Activated naive CD4-positive, alpha-beta T cell treated with anti-CD3 and anti-CD28 coated beads for 36 hours (primary cell): ENCODE results near the gene KAT7. TPM values are rescaled to one million over a fixed set of nuclear protein-coding genes. Genes with fewer than 3 reads are reported as not detected.

ENCODE experiments used
- CTCF ChIA-PET: fragments of 350-600 bp; sonication (Branson Sonifier 250); formaldehyde crosslinking; loops from one replicate; lab custom pipeline; 2021; ENCODE audit warnings: antibody characterized with exemption; lab: Charles Lee
- DNase-seq: peaks from one replicate; pipeline ENCODE4 v3.0.0-alpha.2; 2020
- H3K27ac Mint-ChIP-seq: one replicate; pipeline ENCODE4 v1.8.0; 2021; ENCODE audit warnings: mild to moderate bottlenecking, mixed read lengths
- H3K27me3 Mint-ChIP-seq: one replicate; pipeline ENCODE4 v1.8.0; 2021; ENCODE audit warnings: low read depth, mixed read lengths
- H3K36me3 Mint-ChIP-seq: one replicate; pipeline ENCODE4 v1.8.0; 2021; ENCODE audit warnings: low read depth, mixed read lengths
- H3K4me1 Mint-ChIP-seq: one replicate; pipeline ENCODE4 v1.8.0; 2021; ENCODE audit warnings: low read depth, mixed read lengths
- H3K4me3 Mint-ChIP-seq: one replicate; pipeline ENCODE4 v1.8.0; 2021; ENCODE audit warnings: mild to moderate bottlenecking, moderate library complexity, mixed read lengths
- H3K9me3 Mint-ChIP-seq: one replicate; pipeline ENCODE4 v1.8.0; 2021; ENCODE audit warnings: mixed read lengths
- intact Hi-C: fragments of 100-400 bp; cut with micrococcal nuclease; formaldehyde crosslinking; loops from one replicate; pipeline ENCODE4 v1.15.1; 2023
- total RNA-seq, 2 experiments: library from RNA; stranded (reverse); gene quantifications; one replicate each; pipeline ENCODE4 v1.2.3, GENCODE V29; 2021

The KAT7 gene
- total RNA-seq, 2 experiments from 2014 or later, result 83.9 to 85.8 TPM

GRCh38 chr17:49762151-49762941 is 26.1 kb upstream of the KAT7 start:
- intact Hi-C loops, result loop anchor here (5.0 kb wide), 1 partner anchor 115 kb away; no protein-coding TSS in a partner anchor
- H3K27ac Mint-ChIP-seq, result peak overlapping the region; percentile 83
- CTCF ChIA-PET, result interaction anchor here (1.0 to 5.0 kb wide), 6 partner anchors 10 to 187 kb away, joined by 3 to 32 read pairs (median 4); partner anchors contain the start of genes NXPH3 and SLC35B1
- no peak for DNase-seq
- peak overlapping the region; percentile 88 for H3K4me3 Mint-ChIP-seq
- no peaks in the 10 kb centered on the region for H3K27me3 Mint-ChIP-seq
- H3K36me3 Mint-ChIP-seq, result no peaks in the 10 kb centered on the region
- H3K9me3 Mint-ChIP-seq, result no peaks in the 10 kb centered on the region
- peaks cover 59% of the 10 kb centered on the region for H3K4me1 Mint-ChIP-seq

- Mint-ChIP-seq H3K4me3 (peak within 1 kb of the TSS; percentile 88), H3K4me1 (peaks cover 47% of the 10 kb centered on the region), H3K9me3 (no peaks in the 10 kb centered on the region), H3K27ac (peak within 1 kb of the TSS; percentile 83), H3K27me3 (no peaks in the 10 kb centered on the region), H3K36me3 (no peaks in the 10 kb centered on the region)
- CTCF ChIA-PET, result interaction anchor here (1.2 to 5.0 kb wide), 9 partner anchors 12 to 198 kb away, joined by 4 to 32 read pairs (median 5); partner anchors contain the start of genes NXPH3 and SLC35B1
- DNase-seq, result peak; percentile 99
- intact Hi-C loops, result loop anchor here (1.0 to 5.0 kb wide), 8 partner anchors 16 to 402 kb away; partner anchors contain the start of genes KAT7 and ZNF652
Measured at GRCh38 chr17:49763735-49764558, 24.5 kb upstream of the KAT7 start, which contains the start of gene FAM117A. Gene FAM117A (minus strand): TSS chr17:49764131. CDS start chr17:49764087, 44 bp downstream.

GRCh38 chr17:49764559-49765180 is 23.8 kb upstream of the KAT7 start:
- Mint-ChIP-seq H3K4me3 (peak overlapping the region; percentile 71), H3K27me3 (no peaks in the 10 kb centered on the region), H3K36me3 (no peaks in the 10 kb centered on the region), H3K27ac (no peak overlapping the region), H3K4me1 (peaks cover 39% of the 10 kb centered on the region), H3K9me3 (no peaks in the 10 kb centered on the region)
- DNase-seq, result no peak
- CTCF ChIA-PET, result interaction anchor here (1.2 to 5.0 kb wide), 5 partner anchors 12 to 199 kb away, joined by 4 to 32 read pairs (median 5); partner anchors contain the start of gene SLC35B1
- intact Hi-C loops, result loop anchor here (1.0 to 5.0 kb wide), 8 partner anchors 16 to 402 kb away; partner anchors contain the start of genes KAT7 and ZNF652

GRCh38 chr17:49766918-49767530 is 21.5 kb upstream of the KAT7 start:
- no peak overlapping the region for H3K27ac Mint-ChIP-seq
- H3K27me3 Mint-ChIP-seq, result no peaks in the 10 kb centered on the region
- H3K36me3 Mint-ChIP-seq, result no peaks in the 10 kb centered on the region
- no peaks in the 10 kb centered on the region for H3K9me3 Mint-ChIP-seq
- peaks cover 17% of the 10 kb centered on the region for H3K4me1 Mint-ChIP-seq
- no peak for DNase-seq
- CTCF ChIA-PET, result interaction anchor here (1.3 kb wide), 1 partner anchor 71 kb away, joined by 4 read pairs; no protein-coding TSS in a partner anchor
- intact Hi-C loops, result no loop called here
- no peak overlapping the region for H3K4me3 Mint-ChIP-seq

GRCh38 chr17:49775546-49776260 is 12.8 kb upstream of the KAT7 start:
- DNase-seq, result no peak
- Mint-ChIP-seq H3K27ac (no peak overlapping the region), H3K4me3 (no peak overlapping the region), H3K4me1 (no peaks in the 10 kb centered on the region), H3K9me3 (no peaks in the 10 kb centered on the region), H3K36me3 (no peaks in the 10 kb centered on the region), H3K27me3 (no peaks in the 10 kb centered on the region)
- CTCF ChIA-PET, result interaction anchor here (0.9 to 3.4 kb wide), 5 partner anchors 11 to 221 kb away, joined by 3 to 15 read pairs (median 4); partner anchors contain the start of genes FAM117A and SLC35B1
- intact Hi-C loops, result no loop called here

- Mint-ChIP-seq H3K27me3 (no peaks in the 10 kb centered on the region), H3K9me3 (no peaks in the 10 kb centered on the region), H3K36me3 (no peaks in the 10 kb centered on the region), H3K27ac (no peak overlapping the region), H3K4me1 (no peaks in the 10 kb centered on the region), H3K4me3 (no peak overlapping the region)
- intact Hi-C loops, result no loop called here
- CTCF ChIA-PET, result interaction anchor here (0.9 to 3.4 kb wide), 7 partner anchors 11 to 220 kb away, joined by 3 to 15 read pairs (median 3); partner anchors contain the start of genes FAM117A and SLC35B1
- DNase-seq, result no peak
Measured at GRCh38 chr17:49776551-49777300, 11.8 kb upstream of the KAT7 start.

GRCh38 chr17:49777563-49777962 is 10.9 kb upstream of the KAT7 start:
- no peak overlapping the region for H3K4me3 Mint-ChIP-seq
- H3K27ac Mint-ChIP-seq, result no peak overlapping the region
- no peaks in the 10 kb centered on the region for H3K9me3 Mint-ChIP-seq
- H3K27me3 Mint-ChIP-seq, result no peaks in the 10 kb centered on the region
- intact Hi-C loops, result no loop called here
- H3K36me3 Mint-ChIP-seq, result no peaks in the 10 kb centered on the region
- CTCF ChIA-PET, result interaction anchor here (0.7 to 3.4 kb wide), 4 partner anchors 29 to 220 kb away, joined by 3 to 15 read pairs (median 4); partner anchors contain the start of gene SLC35B1
- H3K4me1 Mint-ChIP-seq, result no peaks in the 10 kb centered on the region
- DNase-seq, result no peak

- Mint-ChIP-seq H3K4me1 (no peaks in the 10 kb centered on the region), H3K27ac (no peak overlapping the region), H3K4me3 (no peak overlapping the region), H3K9me3 (no peaks in the 10 kb centered on the region), H3K36me3 (no peaks in the 10 kb centered on the region), H3K27me3 (no peaks in the 10 kb centered on the region)
- DNase-seq, result no peak
- CTCF ChIA-PET, result interaction anchor here (1.0 to 1.4 kb wide), 4 partner anchors 9 to 83 kb away, joined by 3 to 8 read pairs (median 5); partner anchors contain the start of genes KAT7 and SLC35B1
- intact Hi-C loops, result loop anchor here (1.0 kb wide), 2 partner anchors 71 to 212 kb away; no protein-coding TSS in a partner anchor
Measured at GRCh38 chr17:49779156-49779738, 9.2 kb upstream of the KAT7 start.

- Mint-ChIP-seq H3K4me1 (no peaks in the 10 kb centered on the region), H3K9me3 (no peaks in the 10 kb centered on the region), H3K27me3 (no peaks in the 10 kb centered on the region), H3K27ac (no peak overlapping the region), H3K36me3 (no peaks in the 10 kb centered on the region), H3K4me3 (no peak overlapping the region)
- peak; percentile 60 for DNase-seq
- intact Hi-C loops, result loop anchor here (1.0 kb wide), 2 partner anchors 71 to 212 kb away; no protein-coding TSS in a partner anchor
- CTCF ChIA-PET, result interaction anchor here (1.0 to 1.4 kb wide), 3 partner anchors 8 to 84 kb away, joined by 4 to 8 read pairs (median 6); partner anchors contain the start of genes KAT7 and SLC35B1
Measured at GRCh38 chr17:49779739-49780231, 8.7 kb upstream of the KAT7 start.
